Thyroid gland (tissue), 4 donors: ENCODE measurements around the gene ASB8. TPM values are rescaled to one million over a fixed set of nuclear protein-coding genes. Genes with fewer than 3 reads are reported as not detected.

Experiments used
- DNase-seq, 2 donors: peaks; one replicate each; pipeline ENCODE4 v3.0.0-alpha.2; 2019
- H3K27ac ChIP-seq, 3 donors: fragments of 200-600 bp; sonication (generic); 1 replicate in 2 of 3; 2 replicates in 1 of 3; pipeline ENCODE4 v1.5.1; 2016 to 2019; ENCODE audit warnings: mild to moderate bottlenecking in 1 of 3, moderate library complexity in 1 of 3
- H3K27me3 ChIP-seq: fragments of 200-600 bp; sonication (generic); one replicate; pipeline ENCODE4 v1.5.1; 2019
- H3K36me3 ChIP-seq, 2 donors: fragments of 200-600 bp; sonication (generic); one replicate each; pipeline ENCODE4 v1.5.1; 2016 to 2019
- H3K4me1 ChIP-seq, 2 donors: fragments of 200-600 bp; sonication (generic); one replicate each; pipeline ENCODE4 v1.5.1; 2017 to 2019
- H3K4me3 ChIP-seq, 3 donors: fragments of 200-600 bp; sonication (generic); replicated peaks in 1 of 3; 1 replicate in 2 of 3; 2 replicates in 1 of 3; pipeline ENCODE4 v1.5.1; 2016; ENCODE audit warnings: mild to moderate bottlenecking in 1 of 3
- H3K9me3 ChIP-seq: fragments of 200-600 bp; sonication (generic); one replicate; pipeline ENCODE4 v1.5.1; 2017
- CTCF ChIP-seq, 6 experiments: fragments of 200-600 bp in 3 of 6; fragments of 450-650 bp in 3 of 6; sonication (generic) in 3 of 6; IDR thresholded peaks; one replicate each; pipeline ENCODE4 v1.5.1; 2016 to 2019; ENCODE audit warnings: antibody characterized with exemption in 6 of 6, mild to moderate bottlenecking in 2 of 6, inconsistent platforms in 1 of 6, moderate library complexity in 1 of 6
- POLR2A ChIP-seq, 2 donors: fragments of 450-650 bp; IDR thresholded peaks; one replicate each; pipeline ENCODE4 v1.6.1; 2017; ENCODE audit warnings: antibody characterized with exemption in 2 of 2, mild to moderate bottlenecking in 2 of 2, moderate library complexity in 1 of 2
- WGBS, 2 donors: methylation state at CpG; one replicate each; pipeline ENCODE4 v1.1.5; 2017; 5-methylcytosine and 5-hydroxymethylcytosine counted together
- intact Hi-C: fragments of 100-400 bp; cut with DNase I; formaldehyde crosslinking; loops from one replicate; pipeline ENCODE4 v1.15.1; 2023
- total RNA-seq, 4 donors: library from RNA; depleted of rRNA; stranded (reverse); fragments of >200 nt; gene quantifications; one replicate each; pipeline ENCODE4 v1.2.3, GENCODE V29; 2016

Gene ASB8
- total RNA-seq, 4 donors from 2014 or later: 28.9 to 70.6 (median 33.4) TPM

- intact Hi-C loops: loop anchor here (10.0 kb wide), 1 partner anchor 174 kb away; the partner anchor contains the start of gene ZNF641
- H3K4me3 ChIP-seq: no peak overlapping the region
- no peaks in the 10 kb centered on the region for H3K9me3 ChIP-seq
- no peak for DNase-seq
- TF ChIP-seq POLR2A (IDR thresholded peaks at IDR 0.05) (no peak), CTCF (IDR thresholded peaks at IDR 0.05) (no peak)
- H3K27ac ChIP-seq: no peak overlapping the region
- H3K27me3 ChIP-seq: peaks cover 6% of the 10 kb centered on the region
- peaks cover 19 to 23% of the 10 kb centered on the region in 2 donors for H3K4me1 ChIP-seq
- no peaks in the 10 kb centered on the region for H3K36me3 ChIP-seq
- 81 to 88% methylated on average over 1 of the region's 1 CpG for WGBS, 2 donors
Measured at GRCh38 chr12:48180424-48180823, 23.1 kb upstream of the ASB8 start.

- intact Hi-C loops: no loop called here
- no peak for TF ChIP-seq CTCF (IDR thresholded peaks at IDR 0.05)
- no peak for TF ChIP-seq POLR2A (IDR thresholded peaks at IDR 0.05)
- no peak for DNase-seq
- Histone ChIP-seq H3K27ac (no peak overlapping the region), H3K4me3 (no peak overlapping the region), H3K27me3 (peaks cover 6% of the 10 kb centered on the region), H3K9me3 (no peaks in the 10 kb centered on the region), H3K36me3 (no peaks in the 10 kb centered on the region), H3K4me1 (peaks cover 19 to 20% of the 10 kb centered on the region in 2 donors)
- 85 to 91% methylated on average over 1 of the region's 1 CpG for WGBS, 2 donors
Measured at GRCh38 chr12:48179466-48179865, 22.2 kb upstream of the ASB8 start.

- no peak for DNase-seq
- no peaks in the 10 kb centered on the region for H3K36me3 ChIP-seq
- intact Hi-C loops: no loop called here
- H3K4me1 ChIP-seq: peaks cover 5 to 6% of the 10 kb centered on the region in 2 donors
- peaks cover 6% of the 10 kb centered on the region for H3K27me3 ChIP-seq
- TF ChIP-seq CTCF (IDR thresholded peaks at IDR 0.05) (no peak), POLR2A (IDR thresholded peaks at IDR 0.05) (no peak)
- no peaks in the 10 kb centered on the region for H3K9me3 ChIP-seq
- 35 to 42% methylated on average over 4 of the region's 4 CpGs for WGBS, 2 donors
- no peak overlapping the region for H3K27ac ChIP-seq
- no peak overlapping the region for H3K4me3 ChIP-seq
Measured at GRCh38 chr12:48177982-48178381, 20.7 kb upstream of the ASB8 start.

- Histone ChIP-seq H3K36me3 (no peaks in the 10 kb centered on the region), H3K4me3 (no peak overlapping the region), H3K4me1 (no peaks in the 10 kb centered on the region), H3K27ac (no peak overlapping the region), H3K27me3 (no peaks in the 10 kb centered on the region), H3K9me3 (no peaks in the 10 kb centered on the region)
- intact Hi-C loops: no loop called here
- TF ChIP-seq POLR2A (IDR thresholded peaks at IDR 0.05) (no peak), CTCF (IDR thresholded peaks at IDR 0.05) (no peak)
- DNase-seq: no peak
Measured at GRCh38 chr12:48176417-48176751, 19.1 kb upstream of the ASB8 start.

GRCh38 chr12:48175613-48176416 lies 18.5 kb upstream of the ASB8 start:
- Histone ChIP-seq H3K27me3 (no peaks in the 10 kb centered on the region), H3K4me3 (no peak overlapping the region), H3K36me3 (no peaks in the 10 kb centered on the region), H3K27ac (no peak overlapping the region), H3K4me1 (no peaks in the 10 kb centered on the region), H3K9me3 (no peaks in the 10 kb centered on the region)
- intact Hi-C loops: no loop called here
- TF ChIP-seq CTCF (IDR thresholded peaks at IDR 0.05) (no peak), POLR2A (IDR thresholded peaks at IDR 0.05) (no peak)
- 64 to 71% methylated on average over 3 of the region's 3 CpGs for WGBS, 2 donors
- DNase-seq: no peak
